ENCODE results near the gene SMAD3.

Gene SMAD3

GRCh38 chr15:67133026-67133425 is 67.6 kb downstream of the SMAD3 start:
- Histone ChIP-seq H3K9me3 (ENCODE audit: insufficient read depth, low read length, severe bottlenecking) (no peaks in the 10 kb centered on the region), H3K79me2 (ENCODE audit: insufficient read depth, low read length) (no peaks in the 10 kb centered on the region), H3K36me3 (ENCODE audit: insufficient read depth, low read length) (no peaks in the 10 kb centered on the region), H4K20me1 (ENCODE audit: insufficient read depth, low read length) (no peaks in the 10 kb centered on the region), H3K27me3 (ENCODE audit: insufficient read depth, low read length, poor library complexity) (peaks cover 10% of the 10 kb centered on the region), H3K4me1 (ENCODE audit: insufficient read depth, low read length) (no peaks in the 10 kb centered on the region), H3K9ac (ENCODE audit: low read depth, low read length) (no peak overlapping the region), H3K27ac (ENCODE audit: low read length) (no peak overlapping the region), H3K4me3 (ENCODE audit: low read depth in 1 of 2, low read length in 2 of 2) (no peak overlapping the region), H3K4me2 (ENCODE audit: insufficient read depth, low read length) (no peak overlapping the region), H2AFZ (ENCODE audit: low read depth, low read length) (no peak overlapping the region)
- ATAC-seq (ENCODE audit: insufficient read depth, low read depth) (no peak), DNase-seq (no peak)
- TF ChIP-seq, protein P1, sequence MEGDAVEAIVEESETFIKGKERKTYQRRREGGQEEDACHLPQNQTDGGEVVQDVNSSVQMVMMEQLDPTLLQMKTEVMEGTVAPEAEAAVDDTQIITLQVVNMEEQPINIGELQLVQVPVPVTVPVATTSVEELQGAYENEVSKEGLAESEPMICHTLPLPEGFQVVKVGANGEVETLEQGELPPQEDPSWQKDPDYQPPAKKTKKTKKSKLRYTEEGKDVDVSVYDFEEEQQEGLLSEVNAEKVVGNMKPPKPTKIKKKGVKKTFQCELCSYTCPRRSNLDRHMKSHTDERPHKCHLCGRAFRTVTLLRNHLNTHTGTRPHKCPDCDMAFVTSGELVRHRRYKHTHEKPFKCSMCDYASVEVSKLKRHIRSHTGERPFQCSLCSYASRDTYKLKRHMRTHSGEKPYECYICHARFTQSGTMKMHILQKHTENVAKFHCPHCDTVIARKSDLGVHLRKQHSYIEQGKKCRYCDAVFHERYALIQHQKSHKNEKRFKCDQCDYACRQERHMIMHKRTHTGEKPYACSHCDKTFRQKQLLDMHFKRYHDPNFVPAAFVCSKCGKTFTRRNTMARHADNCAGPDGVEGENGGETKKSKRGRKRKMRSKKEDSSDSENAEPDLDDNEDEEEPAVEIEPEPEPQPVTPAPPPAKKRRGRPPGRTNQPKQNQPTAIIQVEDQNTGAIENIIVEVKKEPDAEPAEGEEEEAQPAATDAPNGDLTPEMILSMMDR (IDR thresholded peaks at IDR 0.05; ENCODE audit: borderline replicate concordance, extremely low read depth, low read length, poor library complexity, severe bottlenecking), result no peak
- TF ChIP-seq EZH2 (IDR thresholded peaks at IDR 0.05; ENCODE audit: borderline replicate concordance, low read depth, low read length, severe bottlenecking), result no peak

GRCh38 chr15:67133738-67134066 is 68.3 kb downstream of the SMAD3 start:
- Histone ChIP-seq H3K79me2 (ENCODE audit: insufficient read depth, low read length) (no peaks in the 10 kb centered on the region), H4K20me1 (ENCODE audit: insufficient read depth, low read length) (no peaks in the 10 kb centered on the region), H3K4me2 (ENCODE audit: insufficient read depth, low read length) (no peak overlapping the region), H3K4me1 (ENCODE audit: insufficient read depth, low read length) (no peaks in the 10 kb centered on the region), H2AFZ (ENCODE audit: low read depth, low read length) (no peak overlapping the region), H3K9me3 (ENCODE audit: insufficient read depth, low read length, severe bottlenecking) (no peaks in the 10 kb centered on the region), H3K27me3 (ENCODE audit: insufficient read depth, low read length, poor library complexity) (peaks cover 10% of the 10 kb centered on the region), H3K4me3 (ENCODE audit: low read depth in 1 of 2, low read length in 2 of 2) (no peak overlapping the region), H3K36me3 (ENCODE audit: insufficient read depth, low read length) (no peaks in the 10 kb centered on the region), H3K9ac (ENCODE audit: low read depth, low read length) (no peak overlapping the region), H3K27ac (ENCODE audit: low read length) (no peak overlapping the region)
- no peak for ATAC-seq (ENCODE audit: insufficient read depth, low read depth)
- no peak for DNase-seq
- TF ChIP-seq EZH2 (IDR thresholded peaks at IDR 0.05; ENCODE audit: borderline replicate concordance, low read depth, low read length, severe bottlenecking), result no peak
- TF ChIP-seq, protein P1 (IDR thresholded peaks at IDR 0.05; ENCODE audit: borderline replicate concordance, extremely low read depth, low read length, poor library complexity, severe bottlenecking), result no peak

GRCh38 chr15:67134067-67134838 is 68.9 kb downstream of the SMAD3 start:
- Histone ChIP-seq H3K9ac (ENCODE audit: low read depth, low read length) (no peak overlapping the region), H3K27ac (ENCODE audit: low read length) (no peak overlapping the region), H3K4me3 (ENCODE audit: low read depth in 1 of 2, low read length in 2 of 2) (no peak overlapping the region), H3K4me1 (ENCODE audit: insufficient read depth, low read length) (no peaks in the 10 kb centered on the region), H4K20me1 (ENCODE audit: insufficient read depth, low read length) (no peaks in the 10 kb centered on the region), H3K9me3 (ENCODE audit: insufficient read depth, low read length, severe bottlenecking) (no peaks in the 10 kb centered on the region), H3K36me3 (ENCODE audit: insufficient read depth, low read length) (no peaks in the 10 kb centered on the region), H3K79me2 (ENCODE audit: insufficient read depth, low read length) (no peaks in the 10 kb centered on the region), H3K27me3 (ENCODE audit: insufficient read depth, low read length, poor library complexity) (peaks cover 10% of the 10 kb centered on the region), H3K4me2 (ENCODE audit: insufficient read depth, low read length) (no peak overlapping the region), H2AFZ (ENCODE audit: low read depth, low read length) (no peak overlapping the region)
- no peak for TF ChIP-seq EZH2 (IDR thresholded peaks at IDR 0.05; ENCODE audit: borderline replicate concordance, low read depth, low read length, severe bottlenecking)
- TF ChIP-seq, protein P1 (IDR thresholded peaks at IDR 0.05; ENCODE audit: borderline replicate concordance, extremely low read depth, low read length, poor library complexity, severe bottlenecking), result no peak
- no peak for DNase-seq
- no peak for ATAC-seq (ENCODE audit: insufficient read depth, low read depth)
